ENCODE results near the gene BRIP1.

BRIP1 gene

GRCh38 chr17:61662741-61663140, 200.6 kb downstream of the BRIP1 start:
- peak; percentile 4 for DNase-seq (ENCODE audit: low spot score)

- no peak for DNase-seq (ENCODE audit: low spot score)
Measured at GRCh38 chr17:61662186-61662585, 201.1 kb downstream of the BRIP1 start.

- DNase-seq (ENCODE audit: low spot score) = no peak
Measured at GRCh38 chr17:61660746-61661485, 202.4 kb downstream of the BRIP1 start.

GRCh38 chr17:61659437-61659836, 203.9 kb downstream of the BRIP1 start:
- no peak for DNase-seq (ENCODE audit: low spot score)

GRCh38 chr17:61658183-61658582, 205.1 kb downstream of the BRIP1 start:
- no peak for DNase-seq (ENCODE audit: low spot score)

- no peak for DNase-seq (ENCODE audit: low spot score)
Measured at GRCh38 chr17:61657338-61657737, 206.0 kb downstream of the BRIP1 start.

GRCh38 chr17:61656721-61657217, 206.6 kb downstream of the BRIP1 start:
- DNase-seq (ENCODE audit: low spot score) = no peak

- no peak for DNase-seq (ENCODE audit: low spot score)
Measured at GRCh38 chr17:61650749-61651148, 212.6 kb downstream of the BRIP1 start.

- DNase-seq (ENCODE audit: low spot score) = no peak
Measured at GRCh38 chr17:61648587-61648986, 214.7 kb downstream of the BRIP1 start.

- DNase-seq (ENCODE audit: low spot score) = peak; percentile 34
Measured at GRCh38 chr17:61647047-61647446, 216.3 kb downstream of the BRIP1 start.

- no peak for DNase-seq (ENCODE audit: low spot score)
Measured at GRCh38 chr17:61646482-61646881, 216.8 kb downstream of the BRIP1 start.

GRCh38 chr17:61645920-61646319, 217.4 kb downstream of the BRIP1 start:
- no peak for DNase-seq (ENCODE audit: low spot score)

GRCh38 chr17:61644800-61645774, 218.2 kb downstream of the BRIP1 start:
- DNase-seq (ENCODE audit: low spot score) = no peak

- DNase-seq (ENCODE audit: low spot score) = no peak
Measured at GRCh38 chr17:61642768-61643167, 220.6 kb downstream of the BRIP1 start.

- DNase-seq (ENCODE audit: low spot score) = no peak
Measured at GRCh38 chr17:61641715-61642114, 221.6 kb downstream of the BRIP1 start.

GRCh38 chr17:61641084-61641483, 222.2 kb downstream of the BRIP1 start:
- no peak for DNase-seq (ENCODE audit: low spot score)

- DNase-seq (ENCODE audit: low spot score) = no peak
Measured at GRCh38 chr17:61639818-61640217, 223.5 kb downstream of the BRIP1 start.

GRCh38 chr17:61638087-61638486, 225.2 kb downstream of the BRIP1 start:
- DNase-seq (ENCODE audit: low spot score) = no peak

GRCh38 chr17:61635913-61636432, 227.4 kb downstream of the BRIP1 start:
- DNase-seq (ENCODE audit: low spot score) = peak; percentile 18

GRCh38 chr17:61634942-61635538, 228.3 kb downstream of the BRIP1 start:
- DNase-seq (ENCODE audit: low spot score) = no peak

- DNase-seq (ENCODE audit: low spot score) = no peak
Measured at GRCh38 chr17:61634011-61634539, 229.3 kb downstream of the BRIP1 start.

GRCh38 chr17:61632826-61633225, 230.5 kb downstream of the BRIP1 start:
- DNase-seq (ENCODE audit: low spot score) = no peak

All from AG20443 (cell line).